GM12892 (cell line): ENCODE data around the gene XCL2.

ENCODE experiments used
- POLR2A ChIP-seq: IDR thresholded peaks from 2 replicates; pipeline ENCODE4 v1.6.1; 2011; ENCODE audit warnings: low read depth, low read length, control low read depth
- POLR2AphosphoS5 ChIP-seq: IDR thresholded peaks from 2 replicates; pipeline ENCODE4 v1.6.1; 2011; ENCODE audit warnings: low read depth, low read length, control low read depth
- TAF1 ChIP-seq: IDR thresholded peaks from 2 replicates; pipeline ENCODE4 v1.6.1; 2011; ENCODE audit warnings: low read depth, mild to moderate bottlenecking, control low read depth, low read length, borderline replicate concordance

DNA sequence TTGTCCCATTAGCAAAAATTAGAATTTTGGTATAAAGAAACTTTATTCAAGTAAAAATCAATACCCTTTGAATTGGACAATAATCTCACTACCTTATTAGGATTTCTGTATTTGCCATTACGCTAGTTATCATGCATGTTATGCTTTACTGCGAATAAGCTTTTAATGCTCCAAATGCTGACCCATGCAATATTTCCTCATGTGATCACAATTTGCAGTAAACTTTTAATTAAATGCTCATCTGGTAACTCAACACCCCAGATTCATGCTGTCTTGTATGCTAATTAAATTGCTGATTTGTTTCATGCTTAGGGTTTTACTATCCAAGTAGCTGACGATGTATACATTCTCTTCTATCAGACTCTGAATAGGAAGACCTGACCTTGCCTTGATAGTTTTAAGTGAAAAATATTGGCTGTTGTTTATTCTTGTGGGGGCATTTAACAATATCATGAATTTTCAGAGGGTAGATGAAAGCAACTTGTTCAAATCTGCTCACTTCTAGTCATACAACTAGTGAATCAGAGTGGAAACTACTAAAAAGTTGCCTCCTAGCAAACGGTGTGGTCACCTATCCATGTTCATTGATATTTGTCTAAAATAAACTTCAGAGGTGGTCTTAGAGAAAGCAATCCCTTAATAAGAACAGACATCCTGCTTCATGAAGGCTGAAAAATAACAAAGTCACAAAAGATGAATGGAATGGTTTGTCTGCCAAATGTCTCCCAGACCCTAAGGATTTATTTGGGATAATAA is 38.2 kb upstream of the XCL2 start:
- no peak for TF ChIP-seq POLR2A
- TF ChIP-seq POLR2AphosphoS5, result no peak
- TF ChIP-seq TAF1, result no peak
